ENCODE measurements around the gene STAT3. TPM values are rescaled to one million over a fixed set of nuclear protein-coding genes. Genes with fewer than 3 reads are reported as not detected.

The STAT3 gene
- total RNA-seq, 1 donor from 2014 or later: 281 TPM

DNA sequence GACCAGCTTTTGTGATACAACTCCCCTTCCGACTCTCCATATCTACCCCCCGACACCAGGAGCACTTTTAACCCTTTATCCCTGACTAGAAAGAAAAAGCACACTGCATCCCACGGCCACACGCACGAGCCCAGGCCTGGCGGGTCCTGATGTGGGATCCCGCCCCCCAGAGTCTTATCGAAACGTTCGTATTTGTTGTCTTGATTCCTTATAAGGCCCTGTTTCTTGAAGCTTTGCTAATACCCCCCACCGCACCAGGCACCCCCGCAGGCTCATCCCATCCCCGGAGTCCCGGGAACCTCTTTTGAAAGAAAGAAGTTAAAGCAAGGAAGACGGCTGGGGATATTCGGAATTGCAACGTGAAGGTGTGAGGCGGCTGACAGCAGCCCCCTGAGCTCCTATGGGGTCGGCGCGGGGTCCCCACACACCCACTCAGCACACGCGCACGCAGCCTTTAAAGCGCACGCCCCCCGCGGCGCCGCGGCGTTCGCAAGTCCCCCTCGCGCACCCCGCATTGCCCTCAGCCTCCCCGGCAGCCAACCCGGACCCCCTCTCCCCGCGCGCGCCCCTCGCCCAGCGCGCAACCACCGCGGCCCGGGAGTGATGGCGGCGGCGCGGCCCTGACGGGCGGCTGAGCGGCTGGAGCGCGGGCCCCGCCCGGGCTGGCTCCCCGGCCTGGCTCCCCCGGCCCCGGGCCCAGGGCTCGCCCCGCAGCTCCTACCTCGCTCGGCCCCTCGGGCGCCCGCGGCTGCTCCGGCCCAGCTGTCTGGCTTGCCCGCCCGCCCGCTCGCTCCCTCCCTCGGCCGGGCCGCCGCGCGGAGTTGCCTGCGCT, 112.5 kb downstream of the STAT3 start:
- no peaks in the 10 kb centered on the region for H3K36me3 Mint-ChIP-seq (ENCODE audit: unreplicated experiment)
- peak overlapping the region; percentile 91 for H3K4me3 Mint-ChIP-seq (ENCODE audit: unreplicated experiment)
- H3K4me1 Mint-ChIP-seq (ENCODE audit: unreplicated experiment): peaks cover 48% of the 10 kb centered on the region
- no peaks in the 10 kb centered on the region for H3K27me3 Mint-ChIP-seq (ENCODE audit: unreplicated experiment)
- no peak for DNase-seq (ENCODE audit: extremely low spot score, unreplicated experiment)
- TF ChIP-seq, protein P1, sequence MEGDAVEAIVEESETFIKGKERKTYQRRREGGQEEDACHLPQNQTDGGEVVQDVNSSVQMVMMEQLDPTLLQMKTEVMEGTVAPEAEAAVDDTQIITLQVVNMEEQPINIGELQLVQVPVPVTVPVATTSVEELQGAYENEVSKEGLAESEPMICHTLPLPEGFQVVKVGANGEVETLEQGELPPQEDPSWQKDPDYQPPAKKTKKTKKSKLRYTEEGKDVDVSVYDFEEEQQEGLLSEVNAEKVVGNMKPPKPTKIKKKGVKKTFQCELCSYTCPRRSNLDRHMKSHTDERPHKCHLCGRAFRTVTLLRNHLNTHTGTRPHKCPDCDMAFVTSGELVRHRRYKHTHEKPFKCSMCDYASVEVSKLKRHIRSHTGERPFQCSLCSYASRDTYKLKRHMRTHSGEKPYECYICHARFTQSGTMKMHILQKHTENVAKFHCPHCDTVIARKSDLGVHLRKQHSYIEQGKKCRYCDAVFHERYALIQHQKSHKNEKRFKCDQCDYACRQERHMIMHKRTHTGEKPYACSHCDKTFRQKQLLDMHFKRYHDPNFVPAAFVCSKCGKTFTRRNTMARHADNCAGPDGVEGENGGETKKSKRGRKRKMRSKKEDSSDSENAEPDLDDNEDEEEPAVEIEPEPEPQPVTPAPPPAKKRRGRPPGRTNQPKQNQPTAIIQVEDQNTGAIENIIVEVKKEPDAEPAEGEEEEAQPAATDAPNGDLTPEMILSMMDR (IDR thresholded peaks at IDR 0.05): no peak
- peak overlapping the region; percentile 92 for H3K27ac Mint-ChIP-seq (ENCODE audit: unreplicated experiment)
- H3K9me3 Mint-ChIP-seq (ENCODE audit: unreplicated experiment): no peaks in the 10 kb centered on the region

DNA sequence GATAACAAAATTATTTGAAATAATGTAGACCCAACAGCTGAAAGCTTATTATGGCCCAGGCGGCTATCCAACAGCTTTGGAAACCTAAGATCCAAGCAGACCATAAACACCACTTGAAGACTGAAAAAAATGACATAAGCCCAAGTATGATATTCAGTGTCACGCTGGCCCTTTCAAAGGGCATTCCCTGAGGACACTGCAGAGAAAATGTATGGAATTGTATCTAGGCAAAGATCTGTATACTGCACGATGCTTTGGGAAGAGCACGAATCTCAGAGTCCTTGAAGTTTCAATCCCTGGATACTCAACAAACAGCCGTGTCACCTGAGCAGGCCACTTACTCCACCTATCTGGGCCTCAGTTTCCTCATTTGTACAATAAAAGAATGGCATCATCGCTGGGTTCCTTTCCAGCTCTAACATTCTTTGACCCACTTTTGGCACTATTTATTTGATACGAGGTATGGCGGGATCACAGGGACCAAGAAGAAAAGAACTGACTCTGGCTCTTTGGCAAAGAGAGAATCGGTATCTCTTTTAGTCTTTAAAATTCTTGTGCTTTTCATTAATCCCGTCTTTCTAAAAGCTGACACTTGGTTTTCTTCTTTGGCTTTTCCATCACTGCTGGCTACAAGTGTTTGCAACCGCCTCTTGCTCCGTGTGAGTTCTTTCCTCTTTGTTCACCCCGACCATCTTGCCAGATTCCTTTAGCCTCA, 113.3 kb downstream of the STAT3 start:
- TF ChIP-seq, protein P1 (IDR thresholded peaks at IDR 0.05): no peak
- Mint-ChIP-seq H3K4me3 (ENCODE audit: unreplicated experiment) (peak overlapping the region; percentile 91), H3K27me3 (ENCODE audit: unreplicated experiment) (no peaks in the 10 kb centered on the region), H3K4me1 (ENCODE audit: unreplicated experiment) (peaks cover 55% of the 10 kb centered on the region), H3K9me3 (ENCODE audit: unreplicated experiment) (no peaks in the 10 kb centered on the region), H3K36me3 (ENCODE audit: unreplicated experiment) (no peaks in the 10 kb centered on the region), H3K27ac (ENCODE audit: unreplicated experiment) (peak overlapping the region; percentile 92)
- DNase-seq (ENCODE audit: extremely low spot score, unreplicated experiment): no peak

DNA sequence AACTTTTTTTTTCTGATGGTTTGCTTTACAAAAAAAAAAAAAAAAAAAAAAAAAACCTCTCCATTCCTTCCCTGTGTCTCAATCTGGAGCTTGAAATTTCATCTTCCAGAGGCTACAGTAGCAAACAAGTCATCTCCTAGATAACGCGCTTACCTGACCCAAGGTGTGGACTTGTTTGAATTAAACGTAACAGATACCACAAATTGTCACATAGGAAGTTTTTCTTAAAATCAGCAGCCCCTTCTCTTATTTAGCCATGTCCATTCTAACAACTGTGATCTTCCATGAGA, 114.0 kb downstream of the STAT3 start:
- H3K9me3 Mint-ChIP-seq (ENCODE audit: unreplicated experiment): no peaks in the 10 kb centered on the region
- no peaks in the 10 kb centered on the region for H3K27me3 Mint-ChIP-seq (ENCODE audit: unreplicated experiment)
- H3K4me1 Mint-ChIP-seq (ENCODE audit: unreplicated experiment): peaks cover 63% of the 10 kb centered on the region
- TF ChIP-seq, protein P1 (IDR thresholded peaks at IDR 0.05): no peak
- H3K27ac Mint-ChIP-seq (ENCODE audit: unreplicated experiment): no peak overlapping the region
- no peaks in the 10 kb centered on the region for H3K36me3 Mint-ChIP-seq (ENCODE audit: unreplicated experiment)
- DNase-seq (ENCODE audit: extremely low spot score, unreplicated experiment): no peak
- peak overlapping the region; percentile 91 for H3K4me3 Mint-ChIP-seq (ENCODE audit: unreplicated experiment)

DNA sequence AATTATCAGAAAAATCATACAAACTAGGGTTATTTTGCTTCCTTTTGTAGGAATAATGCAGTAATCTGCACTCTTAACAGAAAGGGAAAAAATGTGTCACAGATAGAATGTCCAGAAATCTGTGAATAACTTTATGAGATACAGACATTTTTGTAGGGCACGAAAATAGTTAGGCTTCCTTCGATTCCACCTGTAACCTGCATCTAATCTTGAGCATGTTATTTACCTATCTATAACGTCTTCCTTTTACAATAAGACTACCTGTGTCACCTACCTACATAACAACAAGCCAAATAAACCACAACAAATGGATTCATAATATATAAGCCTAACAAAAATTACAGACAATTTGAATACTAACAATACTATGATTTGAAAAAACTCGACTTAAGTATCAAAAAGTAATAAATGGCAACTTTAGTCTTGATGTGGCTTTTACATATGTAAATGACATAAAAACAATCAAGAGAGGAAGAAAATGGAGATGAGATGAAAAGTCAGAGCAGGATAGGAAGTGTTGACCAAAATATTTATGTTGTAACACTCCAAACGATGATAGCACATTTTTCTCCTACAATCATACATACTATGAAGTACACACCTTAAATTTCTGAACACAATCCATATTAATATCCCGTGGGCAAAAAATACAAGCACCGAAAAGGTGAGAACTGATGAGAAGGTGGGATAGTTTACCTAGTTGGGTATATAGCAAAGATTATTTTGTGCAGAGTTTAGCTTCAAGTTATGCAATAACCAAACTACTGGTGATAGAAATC, 114.6 kb downstream of the STAT3 start:
- H3K4me1 Mint-ChIP-seq (ENCODE audit: unreplicated experiment): peaks cover 65% of the 10 kb centered on the region
- peak overlapping the region; percentile 28 for H3K4me3 Mint-ChIP-seq (ENCODE audit: unreplicated experiment)
- TF ChIP-seq, protein P1 (IDR thresholded peaks at IDR 0.05): no peak
- no peaks in the 10 kb centered on the region for H3K9me3 Mint-ChIP-seq (ENCODE audit: unreplicated experiment)
- no peaks in the 10 kb centered on the region for H3K27me3 Mint-ChIP-seq (ENCODE audit: unreplicated experiment)
- no peak overlapping the region for H3K27ac Mint-ChIP-seq (ENCODE audit: unreplicated experiment)
- no peaks in the 10 kb centered on the region for H3K36me3 Mint-ChIP-seq (ENCODE audit: unreplicated experiment)
- DNase-seq (ENCODE audit: extremely low spot score, unreplicated experiment): no peak
